Measurements from ENCODE around the gene ANK3.

- TF ChIP-seq CTCF (IDR thresholded peaks at IDR 0.05) (no peak), POLR2A (IDR thresholded peaks at IDR 0.05) (no peak), POLR2AphosphoS5 (IDR thresholded peaks at IDR 0.05) (no peak), EP300 (IDR thresholded peaks at IDR 0.05) (no peak)
Measured at GRCh38 chr10:60309371-60309770, 80.3 kb downstream of the ANK3 start.
